Endothelial cell of umbilical vein (primary cell): Measurements from ENCODE around the gene NRXN3.

Experiments
- CTCF ChIP-seq, 2 donors: IDR thresholded peaks; 1 replicate in 1 of 2; 2 replicates in 1 of 2; pipeline ENCODE4 v1.5.1; 2011; ENCODE audit warnings: low read length in 2 of 2, mild to moderate bottlenecking in 2 of 2, moderate library complexity in 2 of 2, control low read depth in 1 of 2, inconsistent platforms in 1 of 2, low read depth in 1 of 2; ENCODE audit not compliant: insufficient read depth in 1 of 2; ENCODE audit errors: extremely low read depth in 1 of 2
- POLR2A ChIP-seq: IDR thresholded peaks from 2 replicates; pipeline ENCODE4 v1.6.1; 2012; ENCODE audit warnings: low read depth, mild to moderate bottlenecking, control low read depth, low read length

GRCh38 chr14:79408696-79409095, 1238.5 kb downstream of the NRXN3 start:
- TF ChIP-seq CTCF (IDR thresholded peaks at IDR 0.05; ENCODE audit: extremely low read depth in 1 of 2, insufficient read depth in 1 of 2, low read depth in 1 of 2, low read length in 2 of 2) (no peak), POLR2A (no peak)
